Measurements from ENCODE around the gene PPARD. TPM values are rescaled to one million over a fixed set of nuclear protein-coding genes. Genes with fewer than 3 reads are reported as not detected.

Gene PPARD
- total RNA-seq, 4 donors from 2014 or later, result 6.4 to 37.6 (median 14.3) TPM

DNA sequence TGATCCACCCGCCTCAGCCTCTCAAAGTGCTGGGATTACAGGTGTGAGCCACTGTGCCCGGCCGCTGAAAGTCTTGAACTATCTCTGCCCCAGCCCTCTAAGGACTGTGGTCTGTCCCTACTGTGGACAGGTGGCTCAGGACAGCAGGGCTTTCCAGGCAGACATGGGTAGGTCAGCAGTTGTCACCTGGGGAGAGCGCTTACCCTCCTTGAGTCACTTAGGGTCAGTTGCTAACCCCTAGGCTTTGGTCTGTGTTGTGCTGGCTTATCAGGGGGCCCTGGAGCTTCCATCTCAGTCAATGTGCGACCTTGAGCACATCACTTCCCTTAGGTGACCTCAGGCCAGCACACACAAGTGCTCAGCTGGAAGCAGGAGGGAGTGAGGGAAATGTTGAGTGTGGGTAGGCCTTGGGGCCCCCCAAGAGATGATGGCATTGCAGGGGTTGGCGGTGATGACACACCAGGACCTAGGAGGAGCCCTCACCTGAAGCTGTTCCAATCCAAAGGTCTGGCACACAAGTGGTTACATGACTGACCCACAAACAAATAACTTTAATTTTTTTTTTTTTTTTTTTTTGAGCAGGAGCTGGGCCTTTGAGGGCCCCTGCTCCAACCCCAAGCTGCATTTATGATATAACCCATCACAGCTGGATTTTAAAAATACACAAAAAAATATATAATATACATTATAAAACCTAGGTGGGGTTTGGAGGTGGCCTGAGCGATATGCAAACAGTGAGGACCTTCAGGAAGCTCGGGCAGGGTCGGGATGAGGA, 130.9 kb downstream of the PPARD start:
- no peak for TF ChIP-seq CTCF (IDR thresholded peaks at IDR 0.05)
- DNase-seq (ENCODE audit: low spot score) (no peak), ATAC-seq (ENCODE audit: low FRiP score) (no peak)

GRCh38 chr6:35473850-35474130, 131.4 kb downstream of the PPARD start:
- DNase-seq (ENCODE audit: low spot score) (no peak), ATAC-seq (ENCODE audit: low FRiP score) (no peak)
- no peak for TF ChIP-seq CTCF (IDR thresholded peaks at IDR 0.05)

DNA sequence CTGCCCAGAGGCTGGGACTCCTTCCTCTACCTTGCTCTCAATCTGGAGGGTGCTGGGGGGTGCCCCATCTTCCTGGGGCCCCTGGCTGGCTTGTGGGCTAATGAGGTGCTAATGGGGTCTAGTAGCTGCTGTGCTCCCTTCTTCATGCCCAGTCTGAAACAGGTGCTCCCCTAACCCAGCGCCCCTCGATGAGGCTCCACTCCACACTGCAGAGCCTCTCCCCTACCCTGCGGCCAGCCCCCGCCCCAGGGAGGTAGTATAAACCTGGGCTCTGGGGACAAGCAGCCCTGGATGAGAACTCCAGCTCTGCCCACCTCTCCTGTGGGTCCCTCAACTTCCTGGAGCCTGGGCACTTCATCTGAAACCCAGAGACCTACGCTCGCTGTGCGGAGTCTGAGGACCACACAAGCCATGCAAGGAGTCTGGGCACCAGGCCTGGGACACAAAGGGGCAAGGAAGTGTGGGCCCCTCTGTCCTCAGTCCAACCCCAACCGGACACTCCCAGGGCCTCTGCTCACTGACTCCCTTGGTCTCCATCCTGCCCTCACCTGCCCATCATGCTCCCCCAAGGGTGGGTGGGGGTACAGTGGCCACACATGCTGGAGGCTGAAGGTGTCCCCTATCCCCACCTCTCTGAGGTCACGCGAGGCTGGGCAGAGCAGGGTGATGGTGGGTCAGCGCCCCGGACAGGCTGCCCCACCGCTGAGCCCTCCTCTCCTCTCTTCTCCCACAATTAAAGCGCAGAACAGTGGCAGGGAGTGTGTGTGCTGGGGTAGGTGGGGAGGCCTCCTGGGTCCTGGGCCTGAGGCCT, 132.0 kb downstream of the PPARD start:
- no peak for DNase-seq (ENCODE audit: low spot score)
- TF ChIP-seq CTCF (IDR thresholded peaks at IDR 0.05), result no peak
- ATAC-seq (ENCODE audit: low FRiP score), result no peak

- ATAC-seq (ENCODE audit: low FRiP score) (no peak), DNase-seq (ENCODE audit: low spot score) (no peak)
- TF ChIP-seq CTCF (IDR thresholded peaks at IDR 0.05), result no peak
Observed at GRCh38 chr6:35474942-35475570, 132.7 kb downstream of the PPARD start.

- ATAC-seq (ENCODE audit: low FRiP score) (peak; percentile 8), DNase-seq (ENCODE audit: low spot score) (no peak)
- TF ChIP-seq CTCF (IDR thresholded peaks at IDR 0.05), result no peak
Observed at GRCh38 chr6:35475573-35475972, 133.2 kb downstream of the PPARD start.

- DNase-seq (ENCODE audit: low spot score), result no peak
- TF ChIP-seq CTCF (IDR thresholded peaks at IDR 0.05), result no peak
- peak; percentile 6 for ATAC-seq (ENCODE audit: low FRiP score)
Observed at GRCh38 chr6:35476004-35476403, 133.6 kb downstream of the PPARD start.
